KMS-11 (cell line): ENCODE measurements around the gene OR1E2.

Experiments
- H2AFZ ChIP-seq: fragments of 200-600 bp; sonication (generic); 2 replicates; pipeline ENCODE4 v1.6.1; 2016; ENCODE audit warnings: antibody characterized with exemption, mixed run types, low read depth
- H3K27ac ChIP-seq: fragments of 200-600 bp; sonication (generic); 2 replicates; pipeline ENCODE4 v1.6.1; 2016; ENCODE audit warnings: mild to moderate bottlenecking, mixed run types
- H3K27me3 ChIP-seq: fragments of 200-600 bp; sonication (generic); 2 replicates; pipeline ENCODE4 v1.6.1; 2017; ENCODE audit warnings: mild to moderate bottlenecking, low read depth, mixed run types, moderate library complexity; ENCODE audit not compliant: insufficient read depth
- H3K36me3 ChIP-seq: fragments of 200-600 bp; sonication (generic); 2 replicates; pipeline ENCODE4 v1.6.1; 2017; ENCODE audit warnings: mild to moderate bottlenecking, mixed run types; ENCODE audit not compliant: insufficient read depth
- H3K4me1 ChIP-seq: fragments of 200-600 bp; sonication (generic); 2 replicates; pipeline ENCODE4 v1.6.1; 2016; ENCODE audit warnings: mild to moderate bottlenecking, low read depth, mixed run types; ENCODE audit not compliant: poor library complexity, severe bottlenecking
- H3K4me2 ChIP-seq: fragments of 200-600 bp; sonication (generic); 2 replicates; pipeline ENCODE4 v1.7.0; 2016; ENCODE audit warnings: mild to moderate bottlenecking, mixed run types
- H3K4me3 ChIP-seq: fragments of 200-600 bp; sonication (generic); IDR thresholded peaks from 2 replicates; pipeline ENCODE4 v1.6.1; 2017; ENCODE audit warnings: low read depth, low read length, mixed read lengths; ENCODE audit not compliant: insufficient read depth
- H3K79me2 ChIP-seq: fragments of 200-600 bp; sonication (generic); 2 replicates; pipeline ENCODE4 v1.6.1; 2016; ENCODE audit warnings: low read depth, mixed run types; ENCODE audit not compliant: insufficient read depth
- H3K9ac ChIP-seq: fragments of 200-600 bp; sonication (generic); 2 replicates; pipeline ENCODE4 v1.6.1; 2016; ENCODE audit warnings: mild to moderate bottlenecking, mixed run types
- H4K20me1 ChIP-seq: fragments of 200-600 bp; sonication (generic); 2 replicates; pipeline ENCODE4 v1.6.1; 2016; ENCODE audit warnings: mild to moderate bottlenecking, mixed run types; ENCODE audit not compliant: insufficient read depth
- TF ChIP-seq, protein P1 (sequence below): fragments of 200-600 bp; sonication (generic); conservative IDR thresholded peaks from 2 replicates; pipeline ENCODE4 v1.6.1; 2017; ENCODE audit warnings: low read depth, mild to moderate bottlenecking, antibody characterized with exemption, low read length, moderate library complexity, mixed read lengths

Gene OR1E2

DNA sequence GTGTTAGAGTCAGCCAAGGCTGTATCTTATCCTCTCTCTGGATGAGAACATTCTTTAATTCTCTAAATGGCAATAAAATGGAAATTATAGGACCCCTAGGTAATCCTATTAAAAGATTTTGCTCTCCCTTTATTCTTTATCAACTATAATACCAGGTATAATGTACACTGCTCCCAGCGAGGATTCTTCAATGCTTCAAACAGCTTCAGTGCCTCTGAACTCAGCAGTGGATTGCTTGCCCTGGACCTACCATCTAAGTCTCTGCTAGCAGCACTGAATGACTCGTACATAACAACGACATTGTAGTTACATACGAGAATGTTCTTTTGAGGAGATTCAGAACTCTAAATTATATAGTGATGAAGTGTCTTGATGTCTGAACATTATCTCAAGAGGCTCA lies 43.9 kb downstream of the OR1E2 start:
- Histone ChIP-seq H3K36me3 (no peaks in the 10 kb centered on the region), H3K4me1 (no peaks in the 10 kb centered on the region), H3K79me2 (no peaks in the 10 kb centered on the region), H3K9ac (no peak overlapping the region), H2AFZ (no peak overlapping the region), H3K27ac (no peak overlapping the region), H3K4me3 (no peak overlapping the region), H4K20me1 (no peaks in the 10 kb centered on the region), H3K4me2 (no peak overlapping the region), H3K27me3 (no peaks in the 10 kb centered on the region)
- TF ChIP-seq, protein P1, sequence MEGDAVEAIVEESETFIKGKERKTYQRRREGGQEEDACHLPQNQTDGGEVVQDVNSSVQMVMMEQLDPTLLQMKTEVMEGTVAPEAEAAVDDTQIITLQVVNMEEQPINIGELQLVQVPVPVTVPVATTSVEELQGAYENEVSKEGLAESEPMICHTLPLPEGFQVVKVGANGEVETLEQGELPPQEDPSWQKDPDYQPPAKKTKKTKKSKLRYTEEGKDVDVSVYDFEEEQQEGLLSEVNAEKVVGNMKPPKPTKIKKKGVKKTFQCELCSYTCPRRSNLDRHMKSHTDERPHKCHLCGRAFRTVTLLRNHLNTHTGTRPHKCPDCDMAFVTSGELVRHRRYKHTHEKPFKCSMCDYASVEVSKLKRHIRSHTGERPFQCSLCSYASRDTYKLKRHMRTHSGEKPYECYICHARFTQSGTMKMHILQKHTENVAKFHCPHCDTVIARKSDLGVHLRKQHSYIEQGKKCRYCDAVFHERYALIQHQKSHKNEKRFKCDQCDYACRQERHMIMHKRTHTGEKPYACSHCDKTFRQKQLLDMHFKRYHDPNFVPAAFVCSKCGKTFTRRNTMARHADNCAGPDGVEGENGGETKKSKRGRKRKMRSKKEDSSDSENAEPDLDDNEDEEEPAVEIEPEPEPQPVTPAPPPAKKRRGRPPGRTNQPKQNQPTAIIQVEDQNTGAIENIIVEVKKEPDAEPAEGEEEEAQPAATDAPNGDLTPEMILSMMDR: no peak

DNA sequence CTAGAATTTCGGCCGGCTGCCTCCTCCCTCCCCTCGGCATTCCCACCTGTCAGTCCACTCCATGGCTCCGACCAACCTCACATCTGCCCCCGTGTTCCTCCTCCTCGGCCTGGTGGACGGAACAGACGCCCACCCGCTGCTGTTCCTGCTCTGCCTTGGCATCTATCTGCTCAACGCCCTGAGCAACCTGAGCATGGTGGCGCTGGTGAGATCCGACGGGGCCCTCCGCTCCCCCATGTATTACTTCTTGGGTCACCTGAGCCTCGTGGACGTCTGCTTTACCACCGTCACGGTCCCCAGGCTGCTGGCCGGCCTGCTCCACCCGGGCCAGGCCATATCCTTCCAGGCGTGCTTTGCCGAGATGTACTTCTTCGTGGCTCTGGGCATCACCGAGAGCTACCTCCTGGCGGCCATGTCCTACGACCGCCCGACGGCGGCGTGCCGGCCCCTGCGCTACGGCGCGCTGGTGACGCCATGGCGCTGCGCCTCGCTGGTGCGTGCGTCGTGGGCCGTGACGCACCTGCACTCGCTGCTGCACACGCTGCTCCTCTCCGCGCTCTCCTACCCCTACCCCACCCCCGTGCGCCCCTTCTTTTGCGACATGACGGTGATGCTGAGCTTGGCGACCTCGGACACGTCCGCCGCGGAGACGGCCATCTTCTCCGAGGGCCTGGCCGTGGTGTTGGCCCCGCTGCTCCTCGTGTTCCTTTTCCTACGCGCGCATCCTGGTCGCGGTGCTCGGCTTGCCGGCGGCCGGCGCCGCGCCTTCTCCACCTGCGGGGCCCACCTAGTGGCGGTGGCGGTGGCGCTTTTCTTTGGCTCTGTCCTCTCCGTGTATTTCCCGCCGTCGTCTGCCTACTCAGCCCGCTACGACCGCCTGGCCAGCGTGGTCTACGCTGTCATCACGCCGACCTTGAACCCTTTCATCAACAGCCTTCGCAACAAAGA lies 47.5 kb downstream of the OR1E2 start, which contains the start of gene OR3A2:
Gene OR3A2 (minus strand): TSS at position 440 of the 948 bp plus-strand sequence.
- no peak within 1 kb of the TSS for H3K9ac ChIP-seq

More for the DNA sequence above, 47.5 kb downstream of the OR1E2 start, which contains the start of gene OR3A2:
- TF ChIP-seq, protein P1: no peak
- no peak within 1 kb of the TSS for H3K4me2 ChIP-seq
- no peaks in the 10 kb centered on the region for H4K20me1 ChIP-seq
- no peaks in the 10 kb centered on the region for H3K27me3 ChIP-seq
- no peaks in the 10 kb centered on the region for H3K36me3 ChIP-seq
- no peaks in the 10 kb centered on the region for H3K79me2 ChIP-seq
- no peak within 1 kb of the TSS for H3K27ac ChIP-seq
- H2AFZ ChIP-seq: no peak within 1 kb of the TSS
- no peak within 1 kb of the TSS for H3K4me3 ChIP-seq
- H3K4me1 ChIP-seq: no peaks in the 10 kb centered on the region
